GM18499 (cell line): Measurements from ENCODE around the gene SMO.

Experiments
- ATAC-seq: cut with Tn5 transposase; IDR thresholded peaks from one replicate; pipeline ENCODE4 v1.9.1; 2021; ENCODE audit warnings: moderate number of reproducible peaks; ENCODE audit not compliant: insufficient read depth, unreplicated experiment

The SMO gene

DNA sequence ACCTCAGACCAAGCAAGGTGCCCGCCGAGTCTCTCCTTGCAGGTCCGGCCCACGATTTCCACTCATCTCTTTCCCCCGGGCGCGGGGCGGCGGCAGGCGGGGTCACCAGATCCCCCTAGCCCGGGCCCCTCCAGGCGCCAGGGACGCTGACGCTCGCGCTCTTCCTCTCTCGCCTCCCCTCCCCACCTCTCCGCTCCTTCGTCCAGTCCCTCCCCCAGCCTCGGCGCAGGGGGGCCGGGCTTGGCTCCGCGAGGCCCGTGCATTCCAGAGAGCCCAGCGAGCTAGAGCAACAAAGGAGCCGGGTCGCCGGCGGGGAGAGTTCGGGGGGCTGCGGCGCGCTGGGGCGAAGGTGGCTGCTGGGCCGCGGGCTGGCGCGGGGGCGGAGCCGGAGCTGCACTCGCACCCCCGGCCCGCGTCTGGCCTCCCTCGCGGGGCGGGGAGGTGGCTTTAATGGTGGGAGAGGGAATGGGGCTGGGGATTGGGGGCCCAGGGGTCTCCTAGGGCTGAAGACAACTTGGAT, at the start of gene SMO:
SMO (plus strand) TSS at position 262 of the 520 bp plus-strand sequence. CDS start 519 bp downstream, outside the sequence.
- no peak for ATAC-seq

DNA sequence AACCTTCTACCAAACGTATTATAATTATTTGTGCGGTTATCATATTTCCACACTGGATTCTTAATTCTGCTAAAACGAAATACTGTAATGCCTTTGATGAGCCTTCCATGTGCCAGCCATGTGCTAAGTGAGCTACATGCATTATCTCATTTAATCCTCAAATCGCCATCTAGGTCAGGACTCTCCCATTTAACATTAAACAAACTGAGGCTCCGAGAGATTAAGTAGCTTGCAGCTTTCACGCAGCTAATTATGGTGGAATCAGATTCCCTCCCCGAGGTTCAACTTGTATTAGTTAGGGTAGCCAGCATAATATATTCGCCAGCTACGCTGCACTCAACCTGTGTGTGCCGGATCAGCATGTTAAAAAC, 44.7 kb upstream of the SMO start:
- no peak for ATAC-seq

DNA sequence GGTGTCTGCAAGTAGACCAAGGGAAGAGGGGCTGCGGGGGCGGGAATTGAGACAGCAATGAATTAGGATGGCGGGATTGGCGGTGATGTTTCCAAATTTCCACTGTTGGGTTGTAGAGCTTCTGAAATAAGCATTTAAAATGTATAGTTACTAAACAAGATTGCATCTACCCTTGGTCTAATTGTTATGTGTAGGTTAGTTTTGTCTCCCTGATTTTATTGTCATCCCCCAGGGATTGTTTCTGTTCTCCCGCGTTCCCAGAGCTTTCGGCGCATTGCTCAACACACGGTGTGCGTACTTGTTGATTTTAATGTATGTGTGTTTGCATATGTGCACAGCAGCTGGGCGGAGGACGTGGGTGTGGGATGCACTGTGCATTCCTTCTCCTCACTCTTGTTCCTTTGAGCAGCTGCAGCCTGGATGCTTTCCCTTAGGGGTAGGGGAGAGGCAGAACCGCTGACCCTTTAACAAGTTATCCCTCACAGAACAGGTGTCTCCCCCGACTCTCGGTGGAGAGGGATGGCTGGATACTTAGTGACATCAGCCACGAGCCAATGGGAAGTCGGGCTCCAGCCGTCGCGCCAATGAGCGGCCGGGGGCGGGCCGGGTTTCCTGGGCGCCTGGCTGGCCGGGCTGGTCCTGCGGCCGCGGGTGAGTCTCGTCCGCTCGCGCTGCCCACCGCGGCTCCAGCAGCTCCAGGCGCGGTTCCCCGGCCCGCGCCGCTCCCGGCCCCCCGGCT, 44.2 kb upstream of the SMO start, which contains the start of gene TSPAN33:
TSPAN33 (plus strand) TSS at position 613 of the 739 bp plus-strand sequence. CDS start 274 bp downstream, outside the sequence.
- no peak for ATAC-seq

DNA sequence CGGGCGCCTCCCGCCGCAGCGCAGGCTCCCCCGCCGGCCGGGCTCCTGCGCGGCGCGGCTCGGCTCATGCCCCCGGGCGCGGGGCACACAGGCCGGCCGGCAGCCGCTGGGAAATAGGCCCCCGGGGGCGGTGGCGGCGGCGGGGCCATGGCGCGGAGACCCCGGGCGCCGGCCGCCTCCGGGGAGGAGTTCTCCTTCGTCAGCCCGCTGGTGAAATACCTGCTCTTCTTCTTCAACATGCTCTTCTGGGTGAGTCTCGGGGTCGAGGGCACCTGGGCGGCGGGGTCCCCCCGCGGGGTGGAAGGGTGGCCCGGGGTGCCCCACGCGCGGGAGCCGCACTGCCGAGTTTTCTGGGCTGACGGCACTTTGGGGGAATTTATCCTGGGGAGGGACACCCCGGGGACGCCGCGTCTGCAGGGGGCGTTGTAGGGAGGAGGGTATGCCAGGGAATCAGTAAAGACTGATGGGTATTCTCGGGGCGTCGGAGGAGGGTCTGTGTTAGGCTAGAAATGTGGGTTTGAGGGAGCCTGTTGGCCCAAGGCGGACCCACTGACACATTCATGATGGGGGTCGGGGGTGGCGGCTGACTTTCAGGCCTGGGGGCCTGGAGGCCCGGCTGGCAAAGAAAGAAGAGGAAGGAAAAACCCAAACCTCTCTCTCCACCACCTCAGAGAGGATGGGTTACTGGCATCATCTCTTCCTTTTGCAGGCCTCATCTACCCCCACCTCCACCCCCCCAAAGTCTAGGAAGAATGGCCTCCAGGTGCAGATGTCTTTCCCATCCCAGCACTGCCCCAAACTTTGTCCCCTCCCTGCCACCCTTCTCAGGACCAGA, 43.4 kb upstream of the SMO start:
- no peak for ATAC-seq

DNA sequence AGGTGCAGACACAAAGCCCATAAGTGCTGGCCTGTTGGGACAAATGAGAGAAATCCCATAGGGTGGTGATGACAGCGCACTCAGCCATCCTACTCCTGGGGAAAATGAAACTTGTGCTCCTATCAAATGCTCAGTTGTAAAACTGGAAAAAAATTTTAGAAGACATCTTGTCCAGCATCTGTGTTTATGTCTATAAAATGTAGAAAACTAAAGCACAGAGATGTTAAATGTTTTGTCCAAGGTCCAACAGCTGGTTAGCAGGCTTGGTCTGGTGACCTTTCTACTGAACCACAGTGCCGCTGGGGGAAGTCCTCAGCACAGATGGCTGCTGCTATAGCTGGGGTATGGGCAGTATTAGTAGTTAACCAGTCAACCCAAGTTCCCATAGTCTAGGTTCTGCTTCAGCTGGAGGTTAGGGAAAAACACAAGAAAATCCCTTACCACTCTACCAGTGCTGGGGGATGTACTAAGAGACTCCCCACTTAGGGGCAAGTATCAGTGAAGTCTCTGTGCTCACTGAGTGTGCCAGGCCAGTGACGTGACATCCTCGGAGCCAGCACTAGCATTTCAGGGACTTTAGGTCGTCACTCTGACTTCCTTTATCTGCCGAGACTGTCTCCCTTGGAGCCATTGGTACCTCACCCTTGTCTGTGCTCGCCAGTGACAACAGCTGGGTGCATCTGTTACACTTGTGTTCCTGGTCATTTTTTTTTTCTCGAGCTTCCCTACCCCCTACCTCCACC, 42.0 kb upstream of the SMO start:
- no peak for ATAC-seq

DNA sequence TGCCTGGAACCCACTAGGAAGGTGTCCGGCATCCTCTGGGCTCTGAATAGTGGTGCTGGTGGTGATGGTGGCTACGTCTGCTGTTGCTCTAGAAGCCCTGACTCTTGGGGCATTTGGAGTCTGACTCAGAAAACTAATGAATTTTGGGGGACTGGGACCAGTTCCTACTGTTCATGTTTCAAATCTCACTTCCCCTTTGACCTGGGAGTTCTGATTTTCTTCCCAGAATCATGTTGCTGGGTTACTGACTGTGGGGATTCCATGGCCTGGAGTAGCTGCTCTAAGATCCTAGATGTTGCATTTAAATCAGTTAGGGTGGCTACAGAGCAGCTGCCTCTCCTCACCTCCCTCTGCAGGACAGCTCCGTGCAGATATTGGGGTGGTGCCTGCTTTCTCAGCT, 40.7 kb upstream of the SMO start:
- ATAC-seq = no peak

GRCh38 chr7:129149511-129149910, 38.9 kb upstream of the SMO start:
- no peak for ATAC-seq

GRCh38 chr7:129150199-129150996, 38.0 kb upstream of the SMO start:
- no peak for ATAC-seq

DNA sequence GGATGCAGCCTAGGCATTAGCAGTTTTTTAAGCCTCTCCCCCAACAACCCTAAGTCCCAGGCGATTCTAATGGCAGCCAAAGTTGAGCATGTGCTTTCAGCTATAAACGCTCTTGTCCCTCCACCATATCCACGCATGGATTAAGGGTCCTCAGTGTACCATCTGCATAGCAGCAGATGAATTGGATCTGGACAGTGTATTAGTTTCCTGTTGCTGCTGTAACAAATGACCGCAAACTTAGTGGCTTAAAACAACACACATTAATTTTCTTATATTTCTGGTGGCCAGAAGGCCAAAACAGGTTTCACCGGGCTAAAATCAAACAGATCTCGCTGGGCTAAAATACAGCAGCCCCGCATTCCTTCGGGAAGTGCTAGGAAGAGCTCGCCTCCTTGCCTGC, 30.8 kb upstream of the SMO start:
- ATAC-seq = no peak

- ATAC-seq = no peak
These were observed 28.9 kb upstream of the SMO start for GRCh38 chr7:129159539-129159938.

GRCh38 chr7:129160161-129160905, 28.1 kb upstream of the SMO start:
- no peak for ATAC-seq

DNA sequence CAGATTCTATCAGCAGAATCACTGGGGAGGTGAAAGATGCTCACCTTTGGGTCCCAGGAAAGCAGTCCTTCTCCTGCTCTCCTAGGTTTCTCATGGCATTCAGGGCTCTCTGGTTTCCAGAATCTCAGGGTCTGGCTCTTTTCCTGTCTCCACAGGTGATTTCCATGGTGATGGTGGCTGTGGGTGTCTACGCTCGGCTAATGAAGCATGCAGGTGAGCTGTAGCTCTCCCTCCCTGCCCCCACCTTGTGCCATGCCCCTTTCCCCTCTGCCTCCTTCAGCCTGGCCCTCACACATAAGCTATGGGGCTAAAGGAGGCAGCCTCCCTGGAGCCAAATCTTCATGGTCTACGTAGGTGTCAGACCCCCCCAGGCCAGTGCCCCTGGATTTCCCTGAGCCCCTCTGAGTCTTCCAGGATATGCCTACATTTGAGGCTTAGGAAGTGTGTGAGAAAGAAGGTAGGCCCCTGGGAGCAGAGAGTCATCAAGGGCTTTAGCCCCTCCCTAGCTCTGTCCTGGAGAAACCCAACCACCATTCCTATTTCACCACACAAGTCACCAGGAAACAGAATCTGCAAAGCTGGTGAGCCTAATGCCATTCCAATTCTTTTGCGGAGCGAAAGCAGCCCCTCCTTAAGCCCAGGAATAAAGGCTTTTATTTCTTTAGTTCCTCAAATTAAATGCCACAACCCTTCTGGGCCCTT, 26.8 kb upstream of the SMO start:
- no peak for ATAC-seq

GRCh38 chr7:129162732-129163131, 25.7 kb upstream of the SMO start:
- ATAC-seq = no peak

GRCh38 chr7:129163875-129164544, 24.4 kb upstream of the SMO start:
- ATAC-seq = no peak

DNA sequence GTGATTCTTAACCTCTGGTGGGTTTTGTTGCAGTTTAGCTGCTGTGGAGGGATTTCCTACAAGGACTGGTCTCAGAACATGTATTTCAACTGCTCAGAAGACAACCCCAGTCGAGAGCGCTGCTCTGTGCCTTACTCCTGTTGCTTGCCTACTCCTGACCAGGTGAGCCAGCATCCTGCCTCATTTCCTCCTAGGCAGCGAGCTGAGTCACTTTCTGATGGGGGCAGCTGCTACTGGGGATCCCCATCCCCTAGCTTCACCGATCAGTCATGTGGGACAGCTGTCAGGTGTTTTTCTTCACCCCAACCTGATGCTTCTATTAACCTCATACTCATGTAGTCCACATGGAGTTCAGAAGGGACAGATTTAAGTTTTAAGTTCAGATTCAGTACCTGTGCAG, 21.7 kb upstream of the SMO start:
- no peak for ATAC-seq

DNA sequence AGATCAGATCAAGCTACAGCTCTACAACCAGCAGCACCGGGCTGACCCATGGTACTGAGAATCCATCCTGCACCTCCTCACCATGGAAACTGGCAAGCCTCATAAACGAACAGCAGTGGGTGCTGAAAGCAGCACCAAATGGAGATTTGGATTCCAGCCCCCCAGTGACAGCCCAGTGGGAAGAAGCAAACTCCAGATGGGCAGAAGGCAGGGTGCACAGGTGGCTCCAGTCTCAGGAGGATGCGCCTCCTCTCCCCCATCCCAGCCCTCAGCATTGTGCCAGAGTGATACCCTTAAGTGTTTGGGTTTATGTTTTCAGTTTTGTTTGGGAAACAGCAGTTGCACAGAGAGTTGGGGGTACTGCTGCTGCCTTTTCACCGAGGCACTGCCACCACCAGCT, 20.6 kb upstream of the SMO start:
- no peak for ATAC-seq

- ATAC-seq = no peak
These were observed 20.0 kb upstream of the SMO start for GRCh38 chr7:129168231-129169021.
